ENCODE measurements around the gene MARCKS.

DNA sequence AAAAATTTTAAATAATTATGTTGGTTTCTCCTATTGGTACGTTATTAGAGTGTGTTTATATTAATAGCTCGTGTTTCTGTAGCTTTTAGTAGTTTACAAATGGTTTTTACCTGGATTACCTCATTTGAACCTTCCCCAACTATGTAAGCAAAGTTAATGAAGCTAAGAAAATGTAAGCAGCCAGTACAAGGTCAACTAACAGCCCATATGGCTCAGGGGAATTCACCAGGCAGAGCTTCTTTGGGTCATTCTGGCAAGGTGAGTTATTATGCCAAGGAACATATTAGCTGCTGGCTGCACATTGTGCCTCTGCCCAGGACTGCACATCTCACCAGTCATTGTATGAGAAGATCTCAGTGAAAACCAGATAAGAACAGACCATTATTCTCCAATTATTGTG, 27.0 kb upstream of the MARCKS start:
- TF ChIP-seq, protein P1, sequence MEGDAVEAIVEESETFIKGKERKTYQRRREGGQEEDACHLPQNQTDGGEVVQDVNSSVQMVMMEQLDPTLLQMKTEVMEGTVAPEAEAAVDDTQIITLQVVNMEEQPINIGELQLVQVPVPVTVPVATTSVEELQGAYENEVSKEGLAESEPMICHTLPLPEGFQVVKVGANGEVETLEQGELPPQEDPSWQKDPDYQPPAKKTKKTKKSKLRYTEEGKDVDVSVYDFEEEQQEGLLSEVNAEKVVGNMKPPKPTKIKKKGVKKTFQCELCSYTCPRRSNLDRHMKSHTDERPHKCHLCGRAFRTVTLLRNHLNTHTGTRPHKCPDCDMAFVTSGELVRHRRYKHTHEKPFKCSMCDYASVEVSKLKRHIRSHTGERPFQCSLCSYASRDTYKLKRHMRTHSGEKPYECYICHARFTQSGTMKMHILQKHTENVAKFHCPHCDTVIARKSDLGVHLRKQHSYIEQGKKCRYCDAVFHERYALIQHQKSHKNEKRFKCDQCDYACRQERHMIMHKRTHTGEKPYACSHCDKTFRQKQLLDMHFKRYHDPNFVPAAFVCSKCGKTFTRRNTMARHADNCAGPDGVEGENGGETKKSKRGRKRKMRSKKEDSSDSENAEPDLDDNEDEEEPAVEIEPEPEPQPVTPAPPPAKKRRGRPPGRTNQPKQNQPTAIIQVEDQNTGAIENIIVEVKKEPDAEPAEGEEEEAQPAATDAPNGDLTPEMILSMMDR (IDR thresholded peaks at IDR 0.05; ENCODE audit: low read length), result no peak
- TF ChIP-seq EZH2 (IDR thresholded peaks at IDR 0.05; ENCODE audit: borderline replicate concordance, low read length), result no peak
